NCI-H226 (cell line): ENCODE results near the gene ARFGAP3.

Experiments used
- DNase-seq: peaks from one replicate; pipeline ENCODE4 v3.0.0-alpha.2; 2015

The ARFGAP3 gene

DNA sequence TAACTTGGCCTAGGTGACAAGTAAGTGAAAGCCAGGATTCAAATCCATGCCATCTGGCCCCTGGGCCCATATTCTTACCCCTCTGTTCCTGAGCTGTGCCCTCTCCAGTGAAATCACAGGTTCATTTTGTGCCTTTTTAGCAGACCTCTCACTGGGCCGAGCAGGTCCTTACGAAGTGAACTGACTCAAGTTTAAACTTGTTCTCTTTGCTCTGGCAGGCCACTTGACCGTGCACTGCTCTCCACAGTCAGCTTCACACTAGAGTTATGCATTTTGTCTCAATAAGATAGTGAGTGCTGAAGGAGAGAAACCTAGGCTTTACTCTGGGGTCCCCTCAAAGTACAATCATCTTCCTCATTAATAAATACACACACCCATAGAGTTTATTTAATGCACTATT, 40.7 kb downstream of the ARFGAP3 start:
- no peak for DNase-seq

GRCh38 chr22:42814616-42815015, 42.5 kb downstream of the ARFGAP3 start:
- no peak for DNase-seq

GRCh38 chr22:42814215-42814614, 42.9 kb downstream of the ARFGAP3 start:
- DNase-seq = no peak

DNA sequence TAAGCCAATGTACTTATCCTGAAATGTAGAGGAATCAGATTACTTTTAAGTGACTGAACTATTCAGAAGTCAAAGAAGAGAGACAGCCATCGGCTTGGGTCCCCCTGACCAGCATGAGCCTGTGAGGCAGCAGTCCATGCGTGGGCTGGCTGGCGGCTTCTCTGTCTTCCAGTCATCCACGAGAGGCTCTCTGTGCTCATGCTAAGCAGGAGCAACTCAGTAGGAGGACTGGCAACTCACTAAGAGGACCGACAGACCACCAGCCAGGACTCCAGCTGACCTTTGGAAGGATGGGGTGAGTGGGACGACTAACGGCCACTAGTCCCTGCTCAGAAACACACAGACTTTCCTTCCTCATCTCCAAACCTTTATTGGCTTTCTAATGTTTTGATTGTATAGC, 43.6 kb downstream of the ARFGAP3 start:
- no peak for DNase-seq

- no peak for DNase-seq
Observed at GRCh38 chr22:42811459-42811858, 45.6 kb downstream of the ARFGAP3 start.

DNA sequence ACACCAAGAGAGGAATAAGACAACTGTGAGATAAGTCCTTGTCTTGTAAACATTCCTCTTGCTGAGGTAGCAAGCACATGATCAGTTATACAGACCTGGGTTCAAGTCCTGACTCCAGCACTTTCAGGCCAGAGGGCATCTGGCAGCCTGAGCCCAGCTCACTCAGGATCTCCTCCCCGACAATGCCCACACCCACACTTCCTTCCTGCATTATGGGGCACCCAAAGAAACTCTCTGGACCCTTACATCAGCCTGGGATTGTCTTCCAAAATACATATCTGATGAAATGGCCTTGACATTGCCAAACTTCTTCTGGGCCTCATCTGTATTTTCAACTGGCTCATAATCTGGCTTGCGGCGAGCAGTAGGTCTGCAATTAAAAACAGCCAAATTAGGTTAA, 48.6 kb downstream of the ARFGAP3 start:
- DNase-seq = no peak

DNA sequence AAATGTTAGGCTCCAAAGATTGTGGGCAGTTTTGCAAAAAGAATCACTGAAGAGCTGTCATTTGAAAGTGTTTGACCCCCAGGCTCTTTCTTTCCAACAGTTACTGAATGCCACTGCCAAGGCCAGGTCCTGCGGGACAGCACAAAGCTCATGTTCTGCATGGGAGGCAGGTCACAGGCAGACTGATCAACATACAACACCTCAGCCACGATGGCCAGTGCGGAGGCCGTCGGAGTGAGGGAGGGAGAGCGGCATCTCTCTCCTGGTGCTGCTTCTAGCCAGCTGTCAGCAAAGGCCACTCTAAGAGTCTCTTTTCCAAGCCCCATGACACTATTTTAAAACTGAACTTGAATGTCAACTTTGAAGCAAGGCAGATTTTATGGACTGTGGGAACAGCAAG, 49.9 kb downstream of the ARFGAP3 start:
- no peak for DNase-seq

DNA sequence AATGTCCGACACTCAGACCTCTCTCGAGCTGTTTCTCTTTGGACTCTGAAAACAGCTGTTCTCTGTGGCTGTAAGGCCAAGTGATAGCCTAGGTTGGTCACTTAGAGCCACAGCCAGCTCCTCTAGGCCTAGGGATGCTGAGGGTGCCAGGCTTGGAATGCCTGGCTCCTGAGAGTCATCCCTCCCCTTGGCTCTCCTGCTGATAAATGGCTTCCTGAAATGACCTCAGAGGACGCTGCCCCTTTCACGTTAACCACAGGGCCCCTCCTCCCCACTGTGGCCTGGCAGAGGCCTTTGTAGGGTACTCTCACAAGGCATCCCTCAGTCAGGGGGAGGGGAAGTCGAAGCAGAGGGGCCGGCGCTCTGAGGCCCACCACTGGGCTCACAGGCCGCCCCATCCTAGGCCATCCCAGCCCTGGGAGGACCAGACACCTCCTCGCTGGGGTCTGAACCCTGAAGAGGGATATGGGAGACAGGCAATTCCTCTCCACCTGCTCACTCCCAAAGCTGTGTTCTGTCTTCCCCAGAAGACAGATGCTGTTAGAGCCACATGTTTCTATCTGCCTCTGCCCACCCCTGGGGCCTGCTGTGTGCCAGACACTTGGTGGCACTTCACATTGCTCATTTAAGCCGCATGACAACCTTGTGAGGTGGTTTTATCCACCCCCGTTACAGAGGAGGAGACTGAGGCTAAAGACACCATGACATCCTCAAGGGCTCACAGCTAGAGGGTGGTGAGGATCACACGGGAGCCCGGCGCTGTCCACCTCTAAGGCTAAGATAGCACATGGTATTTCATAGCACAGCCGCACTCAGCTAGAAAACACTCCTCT, 50.9 kb downstream of the ARFGAP3 start:
- DNase-seq = no peak

- no peak for DNase-seq
Observed at GRCh38 chr22:42805016-42805997, 51.8 kb downstream of the ARFGAP3 start.

DNA sequence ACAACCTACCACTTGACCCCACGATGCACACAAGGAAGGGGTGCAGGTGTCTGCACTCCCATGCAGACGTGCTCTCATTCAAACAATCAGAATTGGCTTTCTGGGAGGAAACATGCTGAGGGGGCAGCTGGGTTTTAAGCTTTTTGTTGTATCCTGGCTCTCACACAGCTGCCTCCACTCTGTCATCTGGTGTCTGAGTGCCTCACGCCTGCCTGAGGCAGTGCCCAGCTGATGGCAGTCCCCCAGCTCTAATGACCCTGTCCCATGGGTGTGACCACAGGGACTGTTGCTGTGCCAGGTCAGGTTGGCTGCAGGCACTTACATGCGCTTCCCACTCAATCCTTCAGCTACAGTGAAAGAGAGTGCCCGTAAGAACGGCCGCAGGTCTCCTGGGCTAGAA, 53.7 kb downstream of the ARFGAP3 start:
- no peak for DNase-seq

DNA sequence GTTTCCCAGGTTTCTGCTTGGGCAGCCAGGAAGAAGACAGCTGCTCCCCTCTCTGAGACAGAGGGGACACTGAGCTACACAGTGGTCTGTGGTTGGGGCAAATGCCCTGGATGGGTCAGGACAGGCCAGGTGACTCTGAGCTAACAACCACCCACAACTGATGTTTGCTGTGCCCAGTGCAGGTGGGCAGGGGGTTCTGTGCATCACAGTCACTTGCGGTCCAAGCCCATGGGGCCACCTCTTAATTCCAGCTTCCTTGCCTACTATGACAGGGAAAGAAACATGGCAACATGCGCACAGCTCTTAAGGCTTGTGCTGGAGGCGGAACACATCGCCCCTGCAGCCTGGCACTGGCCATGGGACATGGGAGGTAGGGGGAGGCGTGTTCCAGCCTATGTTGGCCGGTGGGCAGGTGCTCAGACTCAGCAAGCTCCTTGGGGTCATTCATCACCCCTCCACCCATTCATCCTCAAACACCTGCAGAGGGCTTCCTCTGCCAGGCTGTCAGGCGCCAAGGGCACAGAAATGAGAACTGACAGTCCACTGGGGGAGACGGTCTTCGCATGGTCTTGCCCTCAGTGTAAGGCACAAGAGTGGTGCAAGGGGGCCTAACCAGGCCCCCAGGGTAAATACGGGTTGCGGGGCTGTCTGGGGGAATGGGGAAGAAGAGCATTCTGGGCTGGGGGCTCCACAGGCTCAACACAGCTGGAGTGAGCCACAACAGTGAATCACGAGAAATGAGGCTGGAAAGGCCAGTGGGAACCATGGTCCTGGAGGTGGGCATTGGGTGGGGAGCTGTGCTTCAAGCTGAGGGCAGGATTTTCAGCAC, 55.6 kb downstream of the ARFGAP3 start:
- DNase-seq = no peak

DNA sequence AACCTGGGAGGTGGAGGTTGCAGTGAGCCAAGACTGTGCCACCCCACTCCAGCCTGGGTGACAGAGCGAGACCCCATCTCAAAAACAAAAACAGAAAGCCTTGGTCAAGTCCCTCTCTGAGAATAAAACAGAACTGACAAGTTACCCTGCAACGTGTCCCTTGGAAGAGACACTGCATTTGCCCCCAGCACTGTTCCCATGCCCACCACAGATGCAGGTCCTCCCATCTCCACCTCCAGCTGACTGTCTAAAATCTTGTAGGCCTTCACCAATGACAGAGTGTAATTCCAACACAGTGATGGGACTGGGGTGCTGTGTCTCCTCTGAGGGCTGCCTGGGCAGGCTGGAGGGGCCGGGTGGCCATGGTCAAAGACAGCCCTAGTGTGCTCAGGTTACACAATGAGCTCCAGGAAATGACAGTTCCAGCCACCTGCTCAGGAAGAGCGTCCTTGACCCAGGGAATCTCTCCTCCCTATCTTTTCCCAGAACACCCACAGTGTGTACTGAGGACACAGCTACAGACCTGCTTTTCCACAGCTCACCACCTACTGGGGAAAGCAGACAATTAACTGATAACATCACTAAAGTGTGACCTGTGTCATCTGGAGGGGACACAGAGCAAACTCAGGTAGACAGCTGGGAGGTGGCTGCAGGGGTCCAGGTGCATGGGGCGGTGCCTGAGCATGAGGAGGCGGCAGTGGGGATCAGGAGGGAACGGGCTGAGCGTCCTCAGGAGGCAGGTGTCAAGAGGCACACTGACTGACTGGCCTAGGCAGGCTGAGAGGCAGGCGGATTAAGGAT, 56.4 kb downstream of the ARFGAP3 start:
- DNase-seq = no peak

GRCh38 chr22:42799461-42800405, 57.3 kb downstream of the ARFGAP3 start:
- peak; percentile 34 for DNase-seq

DNA sequence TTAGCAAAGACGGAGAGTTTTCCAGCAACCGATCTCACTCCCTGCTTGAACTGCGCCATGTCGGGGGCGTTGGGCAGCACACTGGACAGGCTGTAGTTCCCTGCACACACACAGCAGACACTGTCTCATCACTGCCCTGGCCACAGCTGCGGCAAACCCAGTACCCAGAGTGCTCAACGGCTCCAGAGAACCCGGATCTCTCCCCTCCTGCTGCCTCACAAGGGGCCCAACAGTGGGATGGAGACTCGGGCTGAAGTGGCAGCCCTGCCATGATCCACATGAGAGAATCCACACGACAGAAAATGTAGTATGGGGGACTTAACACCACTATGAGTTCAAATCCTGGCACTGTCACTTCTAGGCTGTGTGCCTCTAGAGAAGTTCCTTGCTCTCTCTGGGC, 58.0 kb downstream of the ARFGAP3 start:
- no peak for DNase-seq

- no peak for DNase-seq
Observed at GRCh38 chr22:42797011-42797410, 60.1 kb downstream of the ARFGAP3 start.

DNA sequence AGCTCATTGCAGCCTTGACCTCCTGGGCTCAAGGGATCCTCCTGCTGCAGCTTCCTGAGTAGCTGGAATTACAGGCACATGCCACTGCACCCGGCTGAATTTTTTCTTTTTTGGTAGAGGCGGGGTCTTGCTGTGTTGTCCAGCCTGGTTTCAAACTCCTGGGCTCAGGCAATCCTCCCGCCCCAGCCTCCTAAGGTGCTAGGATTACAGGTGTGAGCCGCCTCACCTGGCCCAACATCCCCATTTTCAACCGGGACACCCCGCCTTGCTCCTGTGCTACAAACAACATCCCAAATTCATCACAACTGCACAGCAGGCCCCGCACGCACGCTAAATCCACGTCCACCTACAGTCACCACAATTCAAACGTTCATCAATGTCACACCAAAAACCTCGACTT, 61.0 kb downstream of the ARFGAP3 start:
- DNase-seq = no peak

DNA sequence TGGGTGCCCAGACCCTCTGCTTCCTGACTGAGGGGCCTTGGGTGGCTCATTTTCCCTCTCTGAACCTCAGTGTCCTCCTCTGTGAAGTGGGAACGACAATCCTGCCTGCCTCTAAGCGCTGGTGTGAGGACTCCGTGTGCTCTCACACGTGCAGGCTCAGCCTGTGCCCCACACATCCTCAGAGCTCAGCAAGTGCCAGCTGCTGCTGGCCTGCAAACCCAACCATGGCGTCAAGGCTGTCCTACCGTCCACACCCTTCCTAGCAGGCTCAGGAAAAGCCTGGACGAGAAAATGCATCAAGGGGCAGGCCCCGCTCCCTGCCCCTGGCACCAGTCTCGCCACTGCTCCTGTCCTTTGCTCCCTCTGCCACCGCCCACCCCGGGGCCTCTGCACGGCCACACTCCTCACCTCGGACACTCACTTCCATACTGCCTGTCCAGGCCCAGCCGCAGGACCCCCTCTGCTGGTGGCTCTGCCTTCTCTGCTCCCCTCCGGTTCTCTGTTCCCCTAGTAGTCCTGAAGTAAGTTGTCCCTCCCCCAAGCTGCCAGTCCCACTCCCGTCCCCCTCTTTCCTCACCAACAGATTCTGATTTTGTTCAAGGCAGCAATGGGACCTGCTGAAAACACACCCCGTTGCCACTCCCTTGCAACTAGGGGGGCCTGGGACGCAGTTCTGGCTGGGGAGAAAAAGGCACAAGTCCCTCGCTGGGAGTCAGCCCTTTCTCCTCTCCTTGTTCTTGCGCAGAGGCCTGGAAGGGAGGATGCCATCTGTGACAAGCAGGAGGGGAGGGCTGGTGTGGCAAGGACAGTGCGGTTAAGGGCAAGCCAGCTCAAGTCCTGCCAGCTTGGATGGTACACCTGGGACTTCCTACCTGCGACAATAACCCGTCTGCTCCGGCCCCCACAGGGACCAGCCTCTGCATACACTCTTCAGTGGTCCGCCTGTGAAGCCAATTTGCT, 62.2 kb downstream of the ARFGAP3 start:
- no peak for DNase-seq

GRCh38 chr22:42793848-42794405, 63.1 kb downstream of the ARFGAP3 start:
- no peak for DNase-seq
